Activated CD4-positive, alpha-beta T cell treated with anti-CD3 and anti-CD28 coated beads, Interleukin-2, amount 50 U/mL, for 48 hours (primary cell): ENCODE measurements around the gene GNA15.
"Not testable (repeated sequence)": the region's sequence is repeated elsewhere in the genome, so short reads cannot be mapped to it uniquely, and the experiment has no call there.

Experiments used
- DNase-seq, 2 experiments: peaks; one replicate each; pipeline ENCODE4 v3.0.0-alpha.2; 2020

The GNA15 gene

GRCh38 chr19:3192684-3193083 lies 56.9 kb downstream of the GNA15 start:
- DNase-seq = no peak

DNA sequence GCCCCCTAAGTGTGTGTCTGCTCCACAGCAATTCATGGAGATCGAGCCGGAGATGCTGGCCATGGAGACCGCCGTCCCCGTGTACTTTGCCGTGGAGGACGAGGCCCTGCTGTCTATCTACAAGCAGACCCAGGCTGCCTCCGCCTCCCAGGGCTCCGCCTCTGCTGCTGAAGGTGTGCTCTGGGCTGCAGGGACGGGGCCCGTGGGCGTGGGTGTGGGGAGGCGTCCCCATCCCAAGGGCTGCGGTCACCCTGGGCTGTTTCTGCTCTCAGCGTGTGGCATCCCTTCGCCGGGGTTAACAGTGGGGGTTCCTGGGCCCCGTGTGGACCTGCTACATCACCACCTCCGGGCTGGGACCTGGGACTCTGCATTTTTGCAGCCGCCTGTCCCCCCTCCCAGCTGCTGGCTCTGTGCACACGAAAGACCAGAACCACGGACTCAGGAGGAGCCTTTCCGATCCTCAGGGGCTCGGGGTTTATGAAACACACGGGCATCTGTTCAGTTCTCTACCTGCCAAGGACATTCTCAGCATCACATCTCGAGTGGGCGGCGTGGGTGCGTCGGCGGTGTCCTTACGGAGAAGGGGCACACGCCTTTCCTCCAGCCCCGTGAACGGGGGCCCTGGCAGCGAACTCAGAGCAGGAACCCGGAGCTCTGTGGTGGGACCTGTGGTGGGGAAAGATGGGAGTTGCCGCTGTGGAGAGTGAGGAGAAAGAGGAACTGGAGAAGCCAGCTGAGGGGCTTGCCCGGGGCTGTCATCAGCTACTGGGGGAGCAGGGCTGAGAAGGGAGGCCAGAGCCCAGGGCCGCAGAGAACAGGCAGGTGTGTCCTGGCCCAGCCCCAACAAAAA lies 57.6 kb downstream of the GNA15 start:
- no peak for DNase-seq

- DNase-seq = no peak
Measured at GRCh38 chr19:3194106-3195087, 58.6 kb downstream of the GNA15 start.

DNA sequence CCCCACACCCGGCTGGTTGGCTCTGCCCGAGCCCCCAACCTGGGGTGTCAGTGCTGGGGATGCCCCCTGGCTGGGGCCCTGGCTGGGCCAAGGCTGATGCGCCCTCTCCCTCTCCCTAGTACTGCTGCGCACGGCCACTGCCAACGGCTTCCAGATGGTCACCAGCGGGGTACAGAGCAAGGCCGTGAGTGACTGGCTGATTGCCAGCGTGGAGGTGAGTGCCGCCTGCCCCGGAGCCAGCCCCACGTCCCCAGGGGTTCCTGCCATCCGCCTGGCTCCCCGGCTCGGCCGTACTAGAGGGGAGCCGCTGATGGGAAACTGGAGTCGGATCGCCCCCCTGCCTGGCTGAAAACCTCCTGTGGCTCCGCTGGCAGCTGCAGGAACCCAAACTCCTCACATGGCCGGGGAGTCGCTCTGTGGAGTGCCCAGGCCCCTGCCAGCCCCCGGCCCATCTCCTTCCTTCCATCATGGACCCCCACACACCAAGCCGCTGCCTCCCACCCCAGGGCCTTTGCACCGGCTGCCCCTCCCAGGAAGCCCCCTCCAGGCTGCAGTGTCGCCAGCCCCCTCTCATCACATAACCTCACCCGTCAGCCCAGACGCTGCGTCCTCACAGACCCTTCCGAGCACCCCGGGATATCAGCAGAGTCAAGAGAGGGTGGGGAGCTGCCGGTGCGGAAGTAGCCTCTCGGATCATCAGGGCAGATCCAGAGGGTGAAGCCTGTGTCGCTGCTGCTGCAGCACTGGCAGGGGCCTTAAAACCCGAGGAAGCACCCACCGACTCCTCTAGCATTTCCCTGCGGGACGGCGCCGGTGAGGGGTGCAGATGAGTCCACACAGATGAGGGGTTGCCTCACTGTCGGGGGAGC lies 60.5 kb downstream of the GNA15 start:
- DNase-seq = no peak

DNA sequence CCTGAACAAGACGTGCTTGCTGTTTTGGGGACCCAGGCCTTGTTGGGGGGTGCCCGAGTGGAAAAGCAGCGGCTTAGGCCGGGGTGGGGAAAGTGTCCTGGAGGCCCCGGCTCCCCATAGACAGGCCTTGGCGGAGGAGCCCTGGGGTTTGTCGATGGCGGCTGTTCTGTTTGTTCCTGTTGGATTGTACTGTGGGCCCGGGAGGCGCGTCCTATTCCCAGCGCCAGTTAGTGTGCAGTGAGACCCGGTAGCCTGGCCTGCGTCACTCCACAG lies 61.0 kb downstream of the GNA15 start:
- DNase-seq = no peak

- DNase-seq = no peak
Measured at GRCh38 chr19:3198901-3199700, 63.3 kb downstream of the GNA15 start.

DNA sequence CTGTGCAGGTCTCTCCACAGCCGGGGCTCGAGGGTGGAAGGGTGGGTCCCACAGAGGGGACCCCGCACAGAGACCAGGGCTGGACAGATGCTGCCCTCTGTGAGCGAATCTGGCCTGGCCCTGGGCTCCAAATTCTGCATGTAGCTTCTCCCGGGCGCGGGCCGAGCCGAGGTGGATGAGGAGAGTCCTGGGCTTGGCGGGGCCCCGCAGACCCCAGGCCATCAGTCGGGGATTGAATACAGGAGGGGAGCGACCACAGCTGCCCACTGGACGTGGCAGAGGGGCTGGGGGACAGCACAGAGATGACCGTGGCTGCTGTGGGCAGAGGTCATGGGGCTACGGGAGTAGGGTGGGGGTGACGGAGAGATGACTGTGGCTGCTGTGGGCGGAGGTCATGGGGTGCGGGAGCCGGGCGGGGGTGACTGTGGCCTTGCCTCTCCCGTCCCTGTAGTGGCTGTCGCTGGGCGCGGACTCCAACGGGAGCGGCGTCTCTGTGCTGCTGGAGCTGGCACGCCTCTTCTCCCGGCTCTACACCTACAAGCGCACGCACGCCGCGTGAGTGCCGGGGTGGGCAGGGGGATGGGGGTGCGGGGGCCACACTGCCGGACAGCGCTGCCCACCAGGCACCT lies 65.4 kb downstream of the GNA15 start:
- DNase-seq = no peak

- DNase-seq = no peak
Measured at GRCh38 chr19:3201911-3202310, 66.1 kb downstream of the GNA15 start.

- no peak for DNase-seq
Measured at GRCh38 chr19:3202346-3202745, 66.5 kb downstream of the GNA15 start.

DNA sequence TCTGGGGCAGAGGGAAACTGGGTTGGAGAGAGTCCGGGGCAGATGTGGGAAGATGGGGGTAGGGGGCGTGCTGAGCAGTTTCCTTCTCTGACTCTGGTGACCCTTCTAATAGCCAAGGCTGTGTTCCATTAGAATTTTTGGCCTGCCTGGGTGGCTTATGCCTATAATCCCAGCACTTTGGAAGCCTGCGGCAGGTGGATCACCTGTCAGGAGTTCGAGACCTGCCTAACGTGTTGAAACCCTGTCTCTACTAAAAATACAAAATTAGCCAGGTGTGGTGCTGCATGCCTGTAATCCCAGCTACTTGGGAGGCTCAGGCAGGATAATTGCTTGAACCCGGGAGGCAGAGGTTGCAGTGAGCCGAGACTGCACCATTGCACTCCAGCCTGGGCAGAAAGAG lies 67.1 kb downstream of the GNA15 start:
- DNase-seq = not testable (repeated sequence)

DNA sequence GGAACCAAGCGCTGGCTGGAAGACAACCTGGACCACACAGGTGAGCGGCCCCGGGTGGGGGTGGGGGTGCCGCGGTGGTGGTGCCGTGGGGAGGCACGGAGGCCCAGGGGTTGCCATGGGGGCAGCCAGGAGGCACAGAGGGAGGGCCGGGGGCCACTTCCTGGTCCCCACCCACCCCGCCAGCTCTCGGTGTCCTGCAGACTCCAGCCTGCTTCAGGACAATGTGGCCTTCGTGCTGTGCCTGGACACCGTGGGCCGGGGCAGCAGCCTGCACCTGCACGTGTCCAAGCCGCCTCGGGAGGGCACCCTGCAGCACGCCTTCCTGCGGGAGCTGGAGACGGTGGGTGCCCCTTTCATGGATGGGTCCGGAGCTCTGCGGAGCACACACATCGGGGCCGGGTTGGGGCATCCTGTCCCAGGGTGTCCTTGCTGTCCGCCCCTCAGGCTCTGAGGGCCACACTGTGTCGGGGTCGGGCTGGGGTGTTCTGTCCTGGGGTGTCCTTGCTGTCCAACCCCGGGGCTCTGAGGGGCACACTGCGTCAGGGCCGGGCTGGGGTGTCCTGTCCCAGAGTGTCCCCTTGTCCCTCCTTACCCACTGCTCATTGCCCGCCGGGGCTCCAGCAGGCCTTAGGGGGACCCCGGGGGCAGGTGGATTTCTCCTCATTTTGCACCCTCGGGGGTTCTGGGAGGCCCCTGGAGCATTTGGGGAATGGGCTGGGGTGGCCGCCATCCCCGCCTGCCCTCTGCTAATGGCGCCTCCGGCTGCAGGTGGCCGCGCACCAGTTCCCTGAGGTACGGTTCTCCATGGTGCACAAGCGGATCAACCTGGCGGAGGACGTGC lies 68.2 kb downstream of the GNA15 start:
- no peak for DNase-seq

- DNase-seq = no peak
Measured at GRCh38 chr19:3204646-3205275, 68.9 kb downstream of the GNA15 start.

DNA sequence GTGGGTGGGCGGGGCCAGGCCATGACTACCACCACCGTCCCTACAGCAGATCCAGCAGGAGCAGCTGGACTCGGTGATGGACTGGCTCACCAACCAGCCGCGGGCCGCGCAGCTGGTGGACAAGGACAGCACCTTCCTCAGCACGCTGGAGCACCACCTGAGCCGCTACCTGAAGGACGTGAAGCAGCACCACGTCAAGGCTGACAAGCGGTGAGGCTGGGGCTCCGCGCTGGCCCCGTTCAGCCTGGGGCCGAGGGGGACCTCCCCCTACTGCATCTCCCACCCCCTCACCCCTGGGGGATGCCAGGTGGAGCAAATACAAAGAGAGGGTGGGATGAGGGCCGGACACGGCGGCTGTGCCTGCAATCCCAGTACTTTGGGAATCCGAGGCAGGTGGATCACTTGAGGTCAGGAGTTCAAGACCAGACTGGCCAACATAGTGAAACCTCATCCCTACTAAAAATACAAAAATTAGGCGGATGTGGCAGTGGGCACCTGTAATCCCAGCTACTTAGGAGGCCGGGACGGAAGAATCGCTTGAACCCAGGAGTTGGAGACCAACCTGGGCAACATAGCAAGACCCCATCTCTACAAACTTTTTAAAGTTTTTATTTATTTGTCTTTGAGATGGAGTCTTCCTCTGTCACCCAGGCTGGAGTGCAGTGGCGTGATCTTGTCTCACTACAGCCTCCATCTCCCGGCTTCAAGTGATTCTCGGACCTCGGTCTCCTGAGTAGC lies 70.6 kb downstream of the GNA15 start:
- DNase-seq = no peak

DNA sequence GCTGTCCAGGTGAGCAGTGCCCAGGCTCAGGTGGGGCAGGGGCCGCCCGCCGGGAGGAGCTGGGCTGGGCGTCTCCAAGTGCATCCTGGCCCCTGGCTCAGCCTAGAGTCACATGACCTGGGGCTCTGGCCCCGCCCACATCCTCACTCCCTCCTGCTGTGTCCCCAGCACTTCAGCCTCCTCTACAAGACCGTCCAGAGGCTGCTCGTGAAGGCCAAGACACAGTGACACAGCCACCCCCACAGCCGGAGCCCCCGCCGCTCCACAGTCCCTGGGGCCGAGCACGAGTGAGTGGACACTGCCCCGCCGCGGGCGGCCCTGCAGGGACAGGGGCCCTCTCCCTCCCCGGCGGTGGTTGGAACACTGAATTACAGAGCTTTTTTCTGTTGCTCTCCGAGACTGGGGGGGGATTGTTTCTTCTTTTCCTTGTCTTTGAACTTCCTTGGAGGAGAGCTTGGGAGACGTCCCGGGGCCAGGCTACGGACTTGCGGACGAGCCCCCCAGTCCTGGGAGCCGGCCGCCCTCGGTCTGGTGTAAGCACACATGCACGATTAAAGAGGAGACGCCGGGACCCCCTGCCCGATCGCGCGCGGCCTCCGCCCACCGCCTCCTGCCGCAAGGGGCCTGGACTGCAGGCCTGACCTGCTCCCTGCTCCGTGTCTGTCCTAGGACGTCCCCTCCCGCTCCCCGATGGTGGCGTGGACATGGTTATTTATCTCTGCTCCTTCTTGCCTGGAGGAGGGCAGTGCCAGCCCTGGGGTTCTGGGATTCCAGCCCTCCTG lies 71.8 kb downstream of the GNA15 start:
- no peak for DNase-seq

DNA sequence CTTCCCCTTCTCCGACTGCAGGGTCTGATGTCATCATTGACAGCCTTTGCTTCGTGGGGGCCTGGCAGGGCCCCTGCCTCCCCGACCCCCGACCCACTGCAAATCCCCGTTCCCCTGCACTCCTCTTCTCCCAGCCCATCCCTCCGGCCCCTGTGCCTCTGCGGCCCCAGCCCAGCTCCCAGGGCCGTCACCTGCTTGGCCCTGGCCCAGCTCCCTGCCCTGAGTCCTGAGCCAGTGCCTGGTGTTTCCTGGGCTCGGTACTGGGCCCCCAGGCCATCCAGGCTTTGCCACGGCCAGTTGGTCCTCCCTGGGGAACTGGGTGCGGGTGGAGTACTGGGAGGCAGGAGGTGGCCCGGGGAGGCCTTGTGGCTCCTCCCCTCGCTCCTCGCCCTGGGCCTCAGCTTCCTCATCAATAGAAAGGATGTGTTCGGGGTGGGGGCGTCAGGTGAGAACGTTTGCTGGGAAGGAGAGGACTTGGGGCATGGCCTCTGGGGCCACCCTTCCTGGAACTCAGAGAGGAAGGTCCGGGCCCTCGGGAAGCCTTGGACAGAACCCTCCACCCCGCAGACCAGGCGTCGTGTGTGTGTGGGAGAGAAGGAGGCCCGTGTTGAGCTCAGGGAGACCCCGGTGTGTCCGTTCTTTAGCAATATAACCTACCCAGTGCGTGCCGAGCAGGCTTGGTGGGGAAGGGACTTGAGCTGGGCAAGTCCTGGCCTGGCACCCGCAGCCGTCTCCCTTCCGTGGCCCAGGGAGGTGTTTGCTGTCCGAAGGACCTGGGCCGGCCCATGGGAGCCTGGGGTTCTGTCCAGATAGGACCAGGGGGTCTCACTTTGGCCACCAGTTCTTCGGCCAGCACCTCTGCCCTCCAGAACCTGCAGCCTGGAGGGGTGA lies 72.7 kb downstream of the GNA15 start:
- DNase-seq = no peak

DNA sequence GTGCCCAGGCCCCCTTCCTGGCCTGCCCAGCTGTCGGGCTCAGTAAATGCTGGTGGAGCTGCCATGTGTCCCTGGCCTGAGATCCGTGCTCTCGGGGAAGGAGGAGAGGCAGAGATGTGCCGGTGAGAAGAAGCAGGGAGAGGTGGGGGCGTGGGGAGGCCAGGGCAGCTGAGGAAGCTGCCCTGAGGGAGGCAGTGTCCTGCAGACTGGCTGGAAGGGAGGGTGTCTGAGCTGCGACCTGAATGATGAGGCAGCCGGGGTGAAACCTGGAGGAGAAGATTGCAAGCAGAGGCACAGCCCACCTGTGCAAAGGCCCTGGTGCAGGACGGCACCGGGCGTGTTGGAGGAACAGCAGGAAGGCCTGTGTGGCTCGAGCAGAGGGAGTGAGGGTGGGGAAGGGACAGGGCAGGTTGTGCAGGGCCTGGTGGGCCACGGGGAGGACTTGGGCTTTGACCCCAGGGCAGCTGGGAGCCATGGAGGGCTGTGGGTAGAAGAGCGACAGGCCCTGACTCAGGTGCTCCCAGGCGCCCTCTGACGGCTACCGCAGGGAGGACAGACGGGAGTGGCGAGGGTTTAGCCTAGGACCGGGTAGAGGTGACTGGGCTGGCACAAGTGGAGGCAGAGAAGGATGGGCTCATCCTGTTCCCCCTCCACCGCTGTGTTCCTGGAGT lies 74.6 kb downstream of the GNA15 start:
- DNase-seq = peak; percentile 85 to 86

DNA sequence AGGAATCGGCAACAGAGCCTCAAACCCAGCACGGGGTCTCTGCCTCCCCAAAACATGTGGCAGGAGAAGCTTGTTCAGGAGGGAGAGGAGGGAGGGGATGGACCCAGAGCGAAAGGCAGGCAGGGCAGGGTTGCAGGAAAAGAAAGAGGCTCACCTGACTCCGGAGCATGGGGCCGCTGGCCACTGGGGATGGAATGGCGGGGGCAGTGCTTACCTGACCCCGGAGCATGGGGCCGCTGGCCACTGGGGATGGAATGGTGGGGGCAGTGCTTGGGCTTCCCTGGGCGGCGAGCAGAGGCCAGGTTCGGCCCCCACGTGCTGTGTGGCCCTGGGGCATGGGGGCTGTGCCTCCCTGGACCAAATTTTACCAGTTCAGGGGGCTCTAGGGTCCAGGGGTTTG lies 75.4 kb downstream of the GNA15 start:
- DNase-seq = no peak
